Measurements from ENCODE around the gene COL4A2. TPM values are rescaled to one million over a fixed set of nuclear protein-coding genes. Genes with fewer than 3 reads are reported as not detected.

COL4A2 gene
- total RNA-seq, 1 donor from 2014 or later: 1,736 TPM

DNA sequence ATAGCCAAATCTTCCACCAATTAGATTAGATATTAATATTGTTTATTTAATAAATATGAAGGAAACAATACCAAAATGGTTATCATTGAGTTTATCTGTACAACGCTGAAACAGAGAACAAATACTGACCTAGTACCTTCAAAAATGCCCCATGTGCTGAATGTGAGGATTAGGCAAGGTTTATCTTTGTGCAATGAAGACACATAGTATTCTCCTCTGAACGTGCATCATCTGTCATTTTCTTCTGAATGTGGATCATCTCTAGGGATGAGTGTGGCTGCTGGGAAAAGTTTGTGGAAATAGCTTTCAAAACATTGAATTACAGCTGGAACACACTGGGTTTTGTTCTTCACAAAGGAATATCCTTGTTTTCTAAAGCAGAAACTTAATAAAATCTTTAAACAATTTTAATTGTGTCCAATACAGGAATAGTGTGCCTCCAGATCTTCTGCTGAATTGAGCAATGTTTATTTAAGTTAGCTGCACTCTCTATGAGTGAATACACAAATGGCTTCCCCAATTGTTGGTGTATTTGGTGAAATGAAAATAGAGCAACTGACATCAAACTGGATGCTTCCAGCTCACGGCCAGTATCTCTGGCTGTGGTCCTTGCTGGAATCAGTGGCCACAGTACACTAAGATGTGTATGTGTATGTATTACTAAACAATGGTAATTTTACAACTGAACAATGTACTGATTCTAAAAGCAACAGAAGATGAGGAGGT lies 6.8 kb upstream of the COL4A2 start:
- no peak overlapping the region for H3K4me3 ChIP-seq (ENCODE audit: low read depth, low read length)
- no peaks in the 10 kb centered on the region for H3K27me3 ChIP-seq (ENCODE audit: control insufficient read depth, insufficient read depth, low read length)
- no peak for TF ChIP-seq CTCF (IDR thresholded peaks at IDR 0.05; ENCODE audit: insufficient read depth, low read length, poor library complexity, severe bottlenecking)
- no peak for DNase-seq (ENCODE audit: low read depth)
- peaks cover 4% of the 10 kb centered on the region for H3K36me3 ChIP-seq (ENCODE audit: control insufficient read depth, insufficient read depth, low read length)

GRCh38 chr13:110301083-110301482 lies 6.0 kb upstream of the COL4A2 start:
- DNase-seq (ENCODE audit: low read depth): no peak
- Histone ChIP-seq H3K27me3 (ENCODE audit: control insufficient read depth, insufficient read depth, low read length) (no peaks in the 10 kb centered on the region), H3K36me3 (ENCODE audit: control insufficient read depth, insufficient read depth, low read length) (peaks cover 4% of the 10 kb centered on the region), H3K4me3 (ENCODE audit: low read depth, low read length) (no peak overlapping the region)
- no peak for TF ChIP-seq CTCF (IDR thresholded peaks at IDR 0.05; ENCODE audit: insufficient read depth, low read length, poor library complexity, severe bottlenecking)

DNA sequence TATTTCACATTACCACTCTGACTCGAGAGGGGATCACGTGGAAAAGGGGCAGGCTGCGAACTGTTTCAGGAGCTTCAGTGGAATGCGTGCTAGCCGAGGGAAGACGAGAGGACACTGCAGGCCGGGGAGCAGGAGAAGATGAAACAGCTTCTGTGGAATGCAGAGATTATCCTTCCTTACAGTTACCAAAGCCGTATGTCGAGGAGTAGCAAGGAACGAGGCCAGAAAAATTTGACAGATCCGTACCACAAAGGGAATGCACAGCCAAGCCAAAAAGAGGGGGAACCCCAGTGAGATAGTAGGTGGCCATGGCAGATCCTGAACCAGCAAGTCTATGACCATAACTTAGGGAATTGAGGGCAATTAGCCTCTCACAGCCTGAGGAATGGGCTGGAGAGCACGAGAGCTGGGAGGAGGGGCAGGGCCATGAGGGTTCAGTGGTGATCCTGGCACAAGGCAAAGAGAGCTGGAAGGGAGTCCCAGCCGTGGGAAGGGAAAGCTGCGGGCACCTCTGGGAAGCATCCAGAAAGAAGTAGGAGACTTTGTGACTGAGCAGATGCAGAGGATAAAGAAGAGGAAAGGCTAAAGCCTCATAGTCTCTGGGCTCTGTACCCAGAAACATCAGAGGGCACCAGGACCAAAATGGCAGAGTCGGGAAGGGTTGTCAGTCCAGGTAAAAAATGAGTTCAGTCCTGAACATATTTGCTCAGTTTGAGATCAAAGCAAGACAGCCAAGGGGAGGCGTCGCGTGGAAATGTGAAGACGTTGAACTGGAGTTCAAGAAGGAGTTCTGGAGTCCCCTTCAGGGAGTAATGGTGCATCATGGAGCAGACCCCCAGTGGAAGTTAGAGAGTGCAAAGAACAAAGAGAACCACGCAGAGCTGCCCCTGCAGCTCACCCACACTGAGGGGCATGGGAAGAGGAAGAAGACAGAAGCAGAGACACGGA lies 5.2 kb upstream of the COL4A2 start:
- H3K27me3 ChIP-seq (ENCODE audit: control insufficient read depth, insufficient read depth, low read length): no peaks in the 10 kb centered on the region
- H3K36me3 ChIP-seq (ENCODE audit: control insufficient read depth, insufficient read depth, low read length): peaks cover 4% of the 10 kb centered on the region
- no peak for TF ChIP-seq CTCF (IDR thresholded peaks at IDR 0.05; ENCODE audit: insufficient read depth, low read length, poor library complexity, severe bottlenecking)
- H3K4me3 ChIP-seq (ENCODE audit: low read depth, low read length): no peak overlapping the region
- DNase-seq (ENCODE audit: low read depth): no peak

GRCh38 chr13:110302997-110303396 lies 4.1 kb upstream of the COL4A2 start:
- no peak for DNase-seq (ENCODE audit: low read depth)
- no peak for TF ChIP-seq CTCF (IDR thresholded peaks at IDR 0.05; ENCODE audit: insufficient read depth, low read length, poor library complexity, severe bottlenecking)
- H3K4me3 ChIP-seq (ENCODE audit: low read depth, low read length): no peak overlapping the region

GRCh38 chr13:110303644-110304043 lies 3.4 kb upstream of the COL4A2 start:
- Histone ChIP-seq H3K4me3 (ENCODE audit: low read depth, low read length) (peak overlapping the region; percentile 67), H3K36me3 (ENCODE audit: control insufficient read depth, insufficient read depth, low read length) (peaks cover 8% of the 10 kb centered on the region), H3K27me3 (ENCODE audit: control insufficient read depth, insufficient read depth, low read length) (no peaks in the 10 kb centered on the region)
- DNase-seq (ENCODE audit: low read depth): no peak
- TF ChIP-seq CTCF (IDR thresholded peaks at IDR 0.05; ENCODE audit: insufficient read depth, low read length, poor library complexity, severe bottlenecking): no peak

More at GRCh38 chr13:110302997-110303396, 4.1 kb upstream of the COL4A2 start:
- Histone ChIP-seq H3K27me3 (ENCODE audit: control insufficient read depth, insufficient read depth, low read length) (no peaks in the 10 kb centered on the region), H3K36me3 (ENCODE audit: control insufficient read depth, insufficient read depth, low read length) (peaks cover 6% of the 10 kb centered on the region)
